ENCODE results near the gene NDOR1.

GRCh38 chr9:137182836-137183235 lies 22.7 kb upstream of the NDOR1 start:
- no peak for TF ChIP-seq CTCF (IDR thresholded peaks at IDR 0.05)
- TF ChIP-seq POLR2A (IDR thresholded peaks at IDR 0.05) = no peak
